Stimulated activated CD4-positive, alpha-beta T cell treated with anti-CD3 and anti-CD28 coated beads, Interleukin-4, amount 100 ng/mL, for 48 hours (primary cell): ENCODE results near the gene ACOT8.
"Not testable (repeated sequence)": the region's sequence is repeated elsewhere in the genome, so short reads cannot be mapped to it uniquely, and the experiment has no call there.

Experiments used
- DNase-seq, 2 donors: peaks; one replicate each; pipeline ENCODE4 v3.0.0-alpha.2; 2020; ENCODE audit warnings: low read depth in 2 of 2

Gene ACOT8

DNA sequence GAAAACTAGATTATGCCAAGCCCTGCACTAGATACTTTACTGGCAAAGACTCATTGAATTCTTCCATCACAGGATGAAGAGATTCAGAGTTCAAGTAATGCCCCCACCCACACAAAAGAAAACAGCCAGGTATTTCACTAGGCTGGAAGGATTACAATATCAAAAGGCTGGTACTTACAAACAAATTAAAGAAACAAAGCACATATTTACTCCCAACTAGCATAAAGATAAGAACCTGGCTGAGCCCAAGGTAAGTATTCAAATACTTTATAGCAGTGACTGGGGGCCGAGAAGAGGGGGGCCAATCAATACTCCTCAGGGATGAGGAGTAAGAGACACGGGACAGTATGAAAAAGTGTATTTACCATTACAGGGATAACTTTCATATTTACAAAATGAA lies 3.7 kb downstream of the ACOT8 start:
- no peak for DNase-seq

DNA sequence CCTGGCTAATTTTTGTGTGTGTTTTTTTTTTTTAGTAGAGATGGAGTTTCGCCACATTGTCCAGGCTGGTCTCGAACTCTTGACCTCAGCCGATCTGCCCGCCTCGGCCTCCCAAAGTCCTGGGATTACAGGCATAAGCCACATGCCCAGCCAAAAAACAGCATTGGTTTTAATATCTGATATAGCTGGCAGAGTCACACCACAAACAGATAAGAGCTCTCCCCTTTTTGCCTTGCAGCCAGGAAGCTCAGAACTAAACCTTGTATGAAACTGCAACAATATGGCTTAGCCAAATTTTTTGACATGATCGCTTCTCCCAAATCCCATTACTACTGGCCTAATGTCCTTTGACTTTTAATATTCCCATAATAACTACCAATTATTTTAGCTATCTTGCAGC lies 4.9 kb downstream of the ACOT8 start:
- DNase-seq = no peak

DNA sequence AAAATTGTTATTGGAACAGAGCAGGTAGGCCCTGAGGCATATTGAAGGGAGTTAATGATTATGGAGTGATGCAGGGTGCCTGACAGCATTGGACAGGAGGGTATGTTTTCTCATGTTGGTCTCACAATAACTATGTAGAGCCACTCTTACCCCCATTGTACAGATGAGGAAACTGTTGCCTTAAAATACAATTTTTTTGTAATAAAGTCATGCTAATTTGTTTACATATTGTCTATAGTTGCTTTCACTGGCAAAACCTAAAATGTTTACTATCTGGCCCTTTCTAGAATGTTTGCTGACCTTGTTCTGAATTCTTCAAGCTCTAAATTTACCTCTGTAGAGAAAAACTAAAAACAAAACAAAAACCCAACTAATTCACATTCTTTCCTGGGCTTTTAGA lies 5.7 kb downstream of the ACOT8 start:
- DNase-seq = no peak

DNA sequence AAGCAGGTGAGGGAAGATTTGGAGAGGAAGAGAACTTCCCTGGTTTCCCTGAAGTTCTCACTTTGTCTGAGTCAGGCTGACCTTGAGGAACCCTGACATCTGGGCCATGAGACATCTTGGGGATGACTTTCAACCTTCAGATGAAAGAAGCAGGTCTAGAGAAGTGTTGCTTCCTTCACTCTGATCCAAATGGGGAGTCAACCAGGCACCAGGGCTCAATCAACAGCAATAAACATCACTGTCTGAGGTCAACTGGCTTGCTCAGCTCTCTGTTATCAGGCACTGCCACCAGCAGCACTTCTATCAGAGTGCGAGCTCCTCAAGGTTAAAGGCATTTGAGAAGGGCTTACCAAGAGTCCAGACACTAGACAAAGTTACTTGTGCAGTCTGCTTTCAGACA lies 6.3 kb downstream of the ACOT8 start:
- no peak for DNase-seq

DNA sequence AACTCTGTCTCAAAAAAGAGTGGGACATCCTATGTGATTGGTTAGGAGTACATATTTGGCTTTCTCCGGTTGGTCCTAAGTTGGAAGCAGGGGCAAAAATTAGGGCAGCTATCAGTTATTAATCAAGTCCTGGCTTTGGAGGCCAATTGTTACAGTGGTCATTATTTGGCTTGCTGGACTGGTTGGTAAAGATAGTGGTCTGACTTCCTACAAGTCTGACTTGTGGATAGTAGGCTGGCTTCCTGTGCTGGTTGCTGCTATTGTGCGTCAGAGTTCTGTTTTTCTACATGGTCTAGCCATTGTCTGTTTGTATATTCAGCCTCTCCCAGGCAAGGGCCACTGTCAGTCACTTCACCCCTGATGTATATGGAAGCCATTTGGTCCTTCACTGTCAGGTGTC lies 7.0 kb downstream of the ACOT8 start:
- no peak for DNase-seq

DNA sequence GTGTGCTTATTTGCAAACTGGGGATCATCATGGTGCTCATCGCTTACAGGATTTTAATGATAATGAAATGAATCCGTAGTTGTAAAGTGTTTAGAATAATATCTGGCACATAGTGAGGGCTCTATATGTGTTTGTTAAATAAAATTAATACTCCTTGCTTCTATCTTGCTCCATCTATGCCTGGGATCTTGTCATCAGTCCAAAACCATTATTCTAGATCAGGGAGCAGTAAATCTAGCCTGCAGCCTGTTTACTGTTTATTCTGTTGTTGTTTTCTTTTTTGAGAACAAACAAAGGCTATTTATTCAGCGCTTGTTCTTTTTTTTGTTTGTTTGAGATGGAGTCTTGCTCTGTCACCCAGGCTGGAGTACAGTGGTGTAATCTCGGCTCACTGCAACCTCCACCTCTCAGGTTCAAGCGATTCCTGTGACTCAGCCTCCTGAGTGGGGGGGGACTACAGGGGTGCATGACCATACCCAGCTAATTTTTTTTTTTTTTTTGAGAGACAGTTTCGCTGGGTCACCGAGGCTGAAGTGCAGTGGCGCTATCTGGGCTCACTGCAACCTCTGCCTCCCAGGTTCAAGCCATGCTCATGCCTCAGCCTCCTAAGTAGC lies 8.1 kb downstream of the ACOT8 start:
- DNase-seq = no peak

DNA sequence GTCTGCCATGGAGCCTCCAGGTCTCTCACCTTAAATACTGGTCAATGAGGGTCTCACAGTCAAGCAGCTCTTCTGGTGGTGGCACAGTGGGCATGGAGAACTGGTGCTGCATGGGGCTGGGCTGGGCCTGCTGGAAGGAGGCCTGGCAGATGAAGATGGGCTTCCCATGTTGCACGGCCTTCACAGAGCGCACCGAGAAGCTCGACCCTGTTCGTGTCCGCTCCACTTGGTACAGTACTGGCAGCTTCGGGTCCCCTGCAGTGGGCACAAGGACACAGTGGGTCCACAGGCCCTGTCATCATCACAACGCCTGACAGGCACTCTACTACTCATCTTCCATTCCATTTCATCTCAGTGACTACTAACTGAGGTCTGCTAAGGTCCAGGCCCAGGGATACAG lies 8.8 kb downstream of the ACOT8 start:
- DNase-seq = no peak

DNA sequence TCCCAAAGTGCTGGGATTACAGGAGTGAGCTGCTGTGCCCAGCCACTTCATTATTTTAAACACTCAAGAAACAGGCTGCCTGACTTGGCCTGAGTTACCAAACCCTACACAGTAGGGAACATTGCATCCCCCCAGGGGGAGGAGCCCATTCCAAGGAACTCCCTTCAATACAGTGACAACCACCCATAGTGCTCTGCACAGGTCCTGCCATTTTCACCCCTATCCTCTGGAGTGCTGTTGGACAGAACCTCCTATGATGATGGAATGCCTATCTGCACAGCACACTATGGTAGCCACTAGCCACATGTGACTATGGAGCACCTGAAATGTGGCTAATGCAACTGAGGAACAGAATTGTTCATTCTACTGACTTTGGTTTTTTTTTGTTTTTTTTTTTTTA lies 11.7 kb downstream of the ACOT8 start:
- DNase-seq = no peak

DNA sequence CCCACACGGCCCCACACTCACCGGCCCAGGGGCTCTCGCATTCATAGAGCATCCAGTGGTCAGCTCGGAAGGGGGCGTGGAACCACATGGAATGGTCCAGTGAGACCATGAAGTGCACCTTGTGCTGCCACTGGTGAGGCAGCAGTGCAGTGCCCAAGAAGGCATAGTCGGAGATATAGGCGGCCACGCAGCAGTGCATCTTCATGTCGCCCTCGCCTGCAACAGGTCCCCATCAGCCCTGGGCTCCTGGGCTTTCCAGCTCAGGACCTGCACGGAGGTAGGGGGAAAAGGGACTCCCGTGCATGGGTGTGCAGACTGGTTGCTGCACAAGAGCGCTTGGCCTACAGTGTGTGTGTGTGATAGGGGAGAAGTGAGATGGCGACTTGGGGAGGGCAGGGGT lies 13.7 kb downstream of the ACOT8 start:
- no peak for DNase-seq

DNA sequence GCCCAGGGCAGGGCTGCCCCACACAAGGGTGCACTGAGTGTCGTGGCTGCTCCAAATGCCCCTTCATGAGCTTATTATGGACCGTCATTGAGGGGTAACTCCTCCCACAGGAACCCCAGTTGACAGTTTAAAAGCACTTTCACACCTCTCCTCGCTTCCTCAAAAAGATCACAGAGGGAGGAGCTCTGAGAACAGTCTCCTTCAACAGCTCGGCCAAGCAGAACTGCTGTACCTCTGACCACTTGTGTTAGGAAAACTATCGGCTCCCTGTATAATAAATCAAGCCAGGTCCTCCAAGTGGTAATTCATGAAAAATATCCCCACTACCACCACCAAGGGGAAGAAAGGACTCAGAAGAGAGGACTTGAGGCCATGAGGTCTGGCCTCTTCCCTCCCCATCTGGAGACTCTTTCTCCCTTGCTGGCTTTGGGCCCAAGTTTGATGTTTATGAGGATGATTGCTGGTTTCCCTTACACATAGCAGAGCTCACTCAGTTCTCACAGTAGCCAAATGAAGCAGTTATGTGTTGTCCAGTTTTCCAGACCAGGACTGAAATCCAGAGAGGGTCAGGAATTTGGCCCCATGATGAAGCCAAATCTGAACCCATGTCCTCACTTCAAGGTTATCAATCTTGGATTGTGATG lies 14.9 kb downstream of the ACOT8 start:
- DNase-seq = no peak

DNA sequence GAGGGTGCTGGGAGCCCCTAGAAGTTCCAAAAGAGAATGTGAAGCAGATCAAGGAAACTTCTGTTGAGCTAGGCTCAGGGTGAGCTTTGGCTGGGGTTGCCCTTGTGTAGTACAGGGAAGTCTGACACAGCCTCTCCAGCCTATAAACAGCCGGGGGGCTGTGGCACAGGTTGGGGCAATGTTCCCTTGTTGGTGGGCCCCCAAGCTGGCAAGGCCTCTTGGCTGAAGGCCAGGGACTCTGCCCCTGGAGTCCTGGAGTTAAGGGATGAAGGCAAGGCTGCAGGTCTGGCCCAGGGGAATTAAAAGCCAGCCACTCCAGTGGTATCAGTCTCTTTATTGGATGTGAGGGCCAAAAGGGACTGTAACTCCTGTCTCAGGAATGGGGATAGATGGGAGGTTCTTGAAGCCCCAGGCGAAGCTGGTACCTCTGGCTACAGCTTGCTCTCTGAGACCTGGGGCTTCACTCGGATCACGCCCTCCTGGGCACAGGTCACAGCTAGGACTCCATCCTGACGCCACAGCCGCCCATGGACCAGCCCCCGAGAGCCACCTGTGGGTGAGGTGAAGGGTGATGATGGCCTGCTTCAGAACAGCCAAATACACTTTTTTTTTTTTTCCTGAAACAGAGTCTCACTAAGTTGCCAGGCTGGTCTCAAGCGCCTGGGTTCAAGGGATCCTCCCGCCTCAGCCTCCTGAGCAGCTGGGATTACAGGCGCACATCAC lies 15.6 kb downstream of the ACOT8 start:
- no peak for DNase-seq

DNA sequence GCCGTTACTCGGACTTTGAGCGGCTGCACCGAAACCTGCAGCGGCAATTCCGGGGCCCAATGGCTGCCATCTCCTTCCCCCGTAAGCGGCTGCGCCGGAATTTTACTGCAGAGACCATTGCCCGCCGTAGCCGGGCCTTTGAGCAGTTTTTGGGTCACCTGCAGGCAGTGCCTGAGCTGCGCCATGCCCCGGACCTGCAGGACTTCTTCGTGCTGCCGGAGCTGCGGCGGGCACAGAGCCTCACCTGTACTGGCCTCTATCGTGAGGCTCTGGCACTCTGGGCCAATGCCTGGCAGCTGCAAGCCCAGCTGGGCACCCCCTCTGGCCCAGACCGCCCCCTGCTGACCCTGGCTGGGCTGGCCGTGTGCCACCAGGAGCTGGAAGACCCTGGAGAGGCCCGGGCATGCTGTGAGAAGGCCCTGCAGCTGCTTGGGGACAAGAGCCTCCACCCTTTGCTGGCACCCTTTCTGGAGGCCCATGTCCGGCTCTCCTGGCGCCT lies 16.4 kb downstream of the ACOT8 start:
- DNase-seq = no peak

DNA sequence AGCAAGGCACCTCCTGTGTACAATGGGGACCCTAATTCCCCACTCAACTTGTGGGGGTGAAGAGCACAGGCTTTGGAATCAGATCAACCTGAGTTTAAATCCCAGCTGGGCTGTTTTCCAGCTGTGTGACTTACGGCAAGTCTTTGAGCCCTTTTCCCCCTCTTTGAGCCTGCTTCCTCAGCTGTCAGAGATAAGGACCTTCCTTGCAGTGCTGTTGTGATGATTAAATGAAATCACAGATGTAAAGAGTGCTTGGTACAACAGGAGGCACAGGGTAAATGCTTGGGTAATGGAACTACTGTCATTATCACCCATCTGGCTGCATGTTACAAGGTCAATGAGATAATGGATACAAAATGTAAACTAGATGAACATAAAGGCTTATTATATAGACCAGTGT lies 20.4 kb downstream of the ACOT8 start:
- DNase-seq = no peak

DNA sequence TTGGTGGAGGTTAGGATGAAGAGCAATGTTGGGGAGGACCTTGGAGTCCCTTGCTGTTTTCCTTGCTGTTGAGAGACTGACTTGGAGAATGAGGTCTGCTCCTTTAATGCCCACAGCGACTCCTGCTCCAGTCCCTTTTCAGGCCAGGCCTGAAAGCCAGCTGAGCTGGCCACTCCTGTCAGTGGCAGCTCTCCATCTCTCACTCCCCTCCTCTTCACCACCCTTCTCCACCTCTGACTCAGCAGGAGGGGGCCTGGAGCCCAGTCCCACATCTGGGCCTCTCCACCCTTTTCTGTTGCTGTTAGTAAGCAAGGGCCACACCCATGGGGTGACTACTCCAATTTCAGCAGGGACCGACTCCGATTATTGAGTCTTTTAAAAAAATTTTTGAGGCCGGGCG lies 21.4 kb downstream of the ACOT8 start:
- DNase-seq = no peak

DNA sequence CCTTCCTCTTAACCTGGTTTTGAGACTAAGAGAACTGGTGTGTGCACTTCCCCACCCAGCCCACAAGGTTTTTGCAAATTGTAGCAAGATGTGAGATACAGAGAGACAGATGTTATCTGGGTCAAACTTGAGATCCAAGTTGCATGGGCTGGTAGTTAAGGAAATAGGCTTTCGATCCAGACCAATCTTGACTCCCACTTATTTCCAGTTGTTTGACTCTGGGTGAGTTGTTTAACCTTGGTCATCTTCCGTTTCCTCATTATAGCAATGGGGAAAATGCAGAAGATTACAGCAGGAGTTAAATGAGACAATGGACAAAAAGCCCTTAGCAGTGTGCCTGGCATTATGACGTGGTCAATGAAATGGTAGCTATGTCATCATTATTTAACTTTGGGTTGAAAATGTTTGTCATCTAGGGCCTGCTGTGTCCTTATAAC lies 21.8 kb downstream of the ACOT8 start:
- no peak for DNase-seq

DNA sequence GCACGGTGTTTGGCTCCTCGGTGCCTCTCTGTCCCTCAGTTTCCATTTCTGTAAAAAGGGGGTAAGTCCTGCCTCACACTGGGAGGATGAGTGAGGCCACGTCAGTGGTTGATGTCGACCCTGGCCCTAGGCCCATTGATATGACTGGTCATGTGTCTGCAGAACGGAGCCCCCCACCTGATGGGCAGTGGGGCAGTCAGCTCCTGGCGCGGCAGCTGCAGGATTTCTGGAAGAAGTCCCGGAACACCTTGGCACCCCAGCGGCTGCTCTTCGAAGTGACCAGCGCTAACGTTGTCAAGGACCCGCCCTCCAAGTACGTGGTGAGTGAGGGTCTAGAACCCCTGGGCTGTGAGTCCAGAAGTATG lies 22.4 kb downstream of the ACOT8 start:
- DNase-seq = no peak

DNA sequence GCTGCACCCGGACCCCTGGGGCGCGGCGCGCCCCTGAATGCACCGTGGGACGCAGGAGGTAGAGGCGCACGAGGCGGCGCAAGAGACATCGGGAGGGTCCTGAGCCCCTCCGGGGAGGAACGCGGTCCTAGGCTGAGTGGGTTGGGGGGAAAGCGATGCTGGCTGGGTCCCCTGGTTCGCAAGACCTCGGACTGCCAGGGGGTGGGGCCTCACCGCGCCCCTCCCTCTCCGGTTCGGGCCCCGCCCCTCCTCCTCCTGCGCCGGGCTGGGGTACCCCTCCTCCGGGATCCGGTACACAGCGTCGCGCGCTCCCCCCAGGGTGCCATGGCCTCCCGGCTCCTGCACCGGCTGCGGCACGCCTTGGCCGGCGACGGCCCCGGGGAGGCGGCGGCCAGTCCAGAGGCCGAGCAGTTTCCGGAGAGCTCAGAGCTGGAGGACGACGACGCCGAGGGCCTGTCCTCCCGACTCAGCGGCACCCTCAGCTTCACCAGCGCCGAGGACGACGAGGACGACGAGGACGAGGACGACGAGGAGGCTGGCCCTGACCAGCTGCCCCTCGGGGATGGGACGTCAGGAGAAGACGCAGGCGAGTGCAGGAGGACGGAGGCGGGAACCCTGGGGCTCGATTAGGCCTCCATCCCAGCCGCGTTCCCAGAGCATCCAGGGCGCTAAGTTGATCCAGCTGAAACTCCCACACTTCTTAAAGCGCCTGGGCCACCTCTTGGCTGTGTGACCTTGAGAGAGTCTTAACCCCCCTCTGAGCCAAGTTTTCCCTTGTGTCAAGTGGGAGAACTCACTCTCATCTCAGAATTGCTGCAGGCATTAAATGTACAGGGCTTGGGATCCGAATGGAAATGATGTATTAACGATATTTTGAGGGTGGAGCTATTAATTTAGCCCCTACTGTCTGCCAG lies 23.1 kb downstream of the ACOT8 start:
- peak; percentile 20 to 26 for DNase-seq

DNA sequence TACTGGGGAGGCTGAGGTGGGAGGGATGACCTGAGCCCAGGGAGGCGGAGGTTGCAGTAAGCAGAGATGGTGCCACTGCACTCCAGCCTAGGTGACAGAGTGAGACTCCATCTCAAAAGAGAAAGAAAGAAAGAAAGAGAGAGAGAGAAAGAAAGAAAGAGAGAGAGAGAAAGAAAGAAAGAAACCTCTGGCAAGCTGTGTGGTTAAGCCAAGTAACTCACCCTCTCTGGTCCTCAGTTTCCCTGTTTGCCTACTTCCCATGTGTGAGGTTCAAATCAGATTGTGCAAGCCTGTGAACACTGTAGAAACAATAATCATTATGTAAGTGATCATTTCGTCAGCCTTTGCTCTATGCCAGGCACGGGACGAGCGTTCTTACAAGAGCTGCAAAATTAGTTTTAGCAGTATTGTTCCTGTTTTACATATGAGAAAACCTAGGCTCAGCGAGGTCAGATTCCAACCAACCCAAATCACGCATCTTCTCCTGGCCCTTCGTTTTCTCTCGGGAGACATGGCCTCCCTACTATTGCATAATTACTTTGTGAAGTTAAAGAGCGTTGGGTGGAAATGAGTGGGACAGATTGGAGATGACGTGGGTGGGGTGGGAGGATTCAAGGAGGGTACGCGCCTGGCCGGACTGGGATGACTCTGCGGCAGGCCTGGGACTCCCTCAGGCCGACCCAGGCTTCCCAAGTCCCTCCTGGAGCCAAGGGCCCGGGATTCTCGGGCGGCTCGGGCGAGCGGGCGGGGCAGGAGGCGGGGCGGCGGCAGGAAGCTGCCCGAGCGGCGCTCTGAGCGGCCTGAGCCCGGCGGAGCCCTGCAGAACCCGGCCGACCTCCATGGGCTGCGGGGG lies 23.9 kb downstream of the ACOT8 start, which contains the start of gene SNX21:
Gene SNX21, plus strand, starts transcription at position 770 of the 853 bp plus-strand sequence. CDS start 121 bp downstream, outside the sequence.
- peak in 1 of 2 donors; percentile 16 for DNase-seq

DNA sequence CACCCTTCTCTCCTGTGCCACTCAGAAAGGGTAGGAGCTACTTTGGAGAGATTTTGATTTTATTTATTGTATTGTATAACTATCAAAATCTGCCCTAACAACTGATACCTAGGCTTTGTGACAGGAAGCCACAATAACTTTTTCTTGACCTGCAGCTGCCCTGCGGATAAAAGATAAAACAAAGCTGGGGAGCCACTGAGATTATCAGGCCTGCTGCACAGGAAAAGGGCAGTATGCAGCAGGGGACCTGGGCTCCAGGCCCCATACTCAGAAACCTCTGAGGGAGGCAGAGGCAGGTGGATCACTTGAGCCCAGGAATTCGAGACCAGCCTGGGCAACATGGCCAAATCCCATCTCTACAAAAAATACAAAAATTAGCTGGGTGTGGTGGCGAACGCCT lies 24.6 kb downstream of the ACOT8 start:
- no peak for DNase-seq

DNA sequence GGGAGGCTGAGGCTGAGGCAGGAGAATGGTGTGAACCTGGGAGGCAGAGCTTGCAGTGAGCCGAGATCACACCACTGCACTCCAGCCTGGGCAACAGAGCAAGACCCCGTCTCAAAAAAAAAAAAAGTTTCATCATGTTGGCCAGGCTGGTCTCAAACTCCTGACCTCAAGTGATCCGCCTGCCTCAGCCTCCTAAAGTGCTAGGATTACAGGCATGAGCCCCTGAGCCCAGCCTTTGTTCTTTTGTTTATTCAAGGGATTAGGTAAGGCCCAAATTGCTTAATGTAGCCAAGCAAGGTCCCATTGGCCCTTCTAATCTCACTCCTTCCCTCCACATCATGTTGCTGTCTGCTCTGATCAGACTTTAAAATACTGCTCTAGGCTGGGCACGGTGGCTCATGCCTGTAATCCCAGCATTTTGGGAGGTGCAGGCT lies 27.5 kb downstream of the ACOT8 start:
- DNase-seq = not testable (repeated sequence)

DNA sequence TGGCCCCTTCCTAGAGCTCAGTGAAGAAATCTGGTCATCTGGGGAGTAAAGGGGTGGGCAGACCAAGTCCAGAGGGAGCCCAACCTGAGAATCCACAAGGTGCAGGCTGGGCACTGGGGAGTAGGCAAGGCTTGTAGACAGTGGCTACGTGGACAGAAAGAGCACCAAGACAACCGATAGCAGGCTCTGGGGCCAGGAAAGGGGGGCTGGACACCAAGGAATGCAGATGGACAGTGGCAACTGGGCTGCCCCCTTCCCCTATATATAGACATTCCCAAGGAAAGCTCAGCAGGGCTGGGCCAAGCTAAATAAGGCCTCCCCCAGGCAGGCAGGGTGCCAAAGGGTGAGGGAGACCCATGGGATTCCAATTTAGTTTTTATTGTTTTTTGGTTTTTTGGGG lies 28.6 kb downstream of the ACOT8 start:
- DNase-seq = no peak
